MM.1S (cell line): ENCODE data around the gene FAF1.

Source experiments
- DNase-seq: peaks from one replicate; pipeline ENCODE4 v3.0.0-alpha.2; 2015
- H2AFZ ChIP-seq: fragments of 300-600 bp; sonication (generic); 2 replicates; pipeline ENCODE4 v1.6.0; 2016; ENCODE audit warnings: antibody characterized with exemption, low read length
- H3F3A ChIP-seq: fragments of 300-600 bp; sonication (generic); 2 replicates; pipeline ENCODE4 v1.6.1; 2016; ENCODE audit warnings: mild to moderate bottlenecking, antibody characterized with exemption, low read length, moderate library complexity, mixed read lengths; ENCODE audit not compliant: insufficient read depth
- H3K27ac ChIP-seq: fragments of 300-600 bp; sonication (generic); 2 replicates; pipeline ENCODE4 v1.5.1; 2016; ENCODE audit warnings: mild to moderate bottlenecking, low read length
- H3K27me3 ChIP-seq: fragments of 300-600 bp; sonication (generic); replicated peaks from 2 replicates; pipeline ENCODE4 v1.6.0; 2016; ENCODE audit warnings: low read length; ENCODE audit not compliant: insufficient read depth
- H3K36me3 ChIP-seq: fragments of 300-600 bp; sonication (generic); replicated peaks from 2 replicates; pipeline ENCODE4 v1.6.1; 2016; ENCODE audit warnings: mild to moderate bottlenecking, low read length, mixed read lengths; ENCODE audit not compliant: insufficient read depth
- H3K4me1 ChIP-seq: fragments of 300-600 bp; sonication (generic); 2 replicates; pipeline ENCODE4 v1.6.1; 2016; ENCODE audit warnings: low read length, mixed read lengths
- H3K4me2 ChIP-seq: fragments of 300-600 bp; sonication (generic); 2 replicates; pipeline ENCODE4 v1.6.0; 2016; ENCODE audit warnings: low read depth, low read length
- H3K4me3 ChIP-seq: fragments of 300-600 bp; sonication (generic); 2 replicates; pipeline ENCODE4 v1.5.1; 2016; ENCODE audit warnings: low read length, mixed read lengths
- H3K79me2 ChIP-seq: fragments of 300-600 bp; sonication (generic); 2 replicates; pipeline ENCODE4 v1.6.1; 2016; ENCODE audit warnings: mixed run types, low read length, mixed read lengths
- H3K9ac ChIP-seq: fragments of 300-600 bp; sonication (generic); 2 replicates; pipeline ENCODE4 v1.6.1; 2016; ENCODE audit warnings: low read length, mixed read lengths
- H3K9me2 ChIP-seq: fragments of 300-600 bp; sonication (generic); replicated peaks from 2 replicates; pipeline ENCODE4 v1.6.1; 2016; ENCODE audit warnings: mild to moderate bottlenecking, low read length, mixed read lengths; ENCODE audit not compliant: insufficient read depth
- H3K9me3 ChIP-seq: fragments of 300-600 bp; sonication (generic); replicated peaks from 2 replicates; pipeline ENCODE4 v1.6.1; 2016; ENCODE audit warnings: mild to moderate bottlenecking, low read length, mixed read lengths; ENCODE audit not compliant: insufficient read depth
- H4K20me1 ChIP-seq: fragments of 300-600 bp; sonication (generic); 2 replicates; pipeline ENCODE4 v1.6.1; 2016; ENCODE audit warnings: mild to moderate bottlenecking, low read length, moderate library complexity, mixed read lengths; ENCODE audit not compliant: insufficient read depth
- CTCF ChIP-seq: fragments of 300-600 bp; sonication (generic); IDR thresholded peaks from 2 replicates; pipeline ENCODE4 v1.5.1; 2016; ENCODE audit warnings: antibody characterized with exemption, low read length, mixed read lengths
- EZH2 ChIP-seq: fragments of 300-600 bp; sonication (generic); optimal IDR thresholded peaks from 2 replicates; pipeline ENCODE3; 2017; ENCODE audit warnings: low read depth, mild to moderate bottlenecking, antibody characterized with exemption, low read length, mixed read lengths
- EZH2phosphoT487 ChIP-seq: fragments of 300-600 bp; sonication (generic); IDR thresholded peaks from 2 replicates; pipeline ENCODE4 v1.6.1; 2018; ENCODE audit warnings: antibody characterized with exemption, low read length

FAF1 gene

GRCh38 chr1:50921029-50921428, 39.0 kb downstream of the FAF1 start:
- Histone ChIP-seq H3K36me3 (no peaks in the 10 kb centered on the region), H3K9ac (no peak overlapping the region), H3K27ac (no peak overlapping the region), H3K4me3 (no peak overlapping the region), H3K27me3 (no peaks in the 10 kb centered on the region), H3K4me2 (no peak overlapping the region), H3K9me2 (no peaks in the 10 kb centered on the region), H3K4me1 (no peaks in the 10 kb centered on the region), H4K20me1 (no peaks in the 10 kb centered on the region), H3F3A (no peaks in the 10 kb centered on the region), H3K9me3 (no peaks in the 10 kb centered on the region), H2AFZ (no peak overlapping the region), H3K79me2 (no peaks in the 10 kb centered on the region)
- no peak for DNase-seq
- TF ChIP-seq CTCF (no peak), EZH2 (no peak)

- H2AFZ ChIP-seq = no peak overlapping the region
- H4K20me1 ChIP-seq = no peaks in the 10 kb centered on the region
- TF ChIP-seq CTCF (no peak), EZH2phosphoT487 (no peak), EZH2 (no peak)
- no peaks in the 10 kb centered on the region for H3K9me2 ChIP-seq
- H3K36me3 ChIP-seq = no peaks in the 10 kb centered on the region
- no peak overlapping the region for H3K9ac ChIP-seq
- H3F3A ChIP-seq = no peaks in the 10 kb centered on the region
- no peaks in the 10 kb centered on the region for H3K79me2 ChIP-seq
- no peak overlapping the region for H3K4me3 ChIP-seq
- DNase-seq = no peak
- H3K9me3 ChIP-seq = no peaks in the 10 kb centered on the region
- H3K27me3 ChIP-seq = no peaks in the 10 kb centered on the region
- H3K4me2 ChIP-seq = no peak overlapping the region
- H3K4me1 ChIP-seq = no peaks in the 10 kb centered on the region
- no peak overlapping the region for H3K27ac ChIP-seq
Observed at GRCh38 chr1:50920409-50920808, 39.7 kb downstream of the FAF1 start.

GRCh38 chr1:50917138-50918137, 42.6 kb downstream of the FAF1 start:
- no peak overlapping the region for H3K4me2 ChIP-seq
- H3K79me2 ChIP-seq = no peaks in the 10 kb centered on the region
- no peaks in the 10 kb centered on the region for H3K9me3 ChIP-seq
- H4K20me1 ChIP-seq = no peaks in the 10 kb centered on the region
- no peaks in the 10 kb centered on the region for H3K36me3 ChIP-seq
- no peaks in the 10 kb centered on the region for H3F3A ChIP-seq
- DNase-seq = no peak
- no peaks in the 10 kb centered on the region for H3K9me2 ChIP-seq
- no peak overlapping the region for H3K9ac ChIP-seq
- no peak for TF ChIP-seq EZH2
- no peaks in the 10 kb centered on the region for H3K27me3 ChIP-seq
- no peak overlapping the region for H2AFZ ChIP-seq
- no peak overlapping the region for H3K4me3 ChIP-seq
- no peaks in the 10 kb centered on the region for H3K4me1 ChIP-seq
- no peak overlapping the region for H3K27ac ChIP-seq

GRCh38 chr1:50915621-50916020, 44.4 kb downstream of the FAF1 start:
- H3K9me3 ChIP-seq = no peaks in the 10 kb centered on the region
- H3K4me2 ChIP-seq = no peak overlapping the region
- no peak for DNase-seq
- no peak overlapping the region for H3K27ac ChIP-seq
- no peak overlapping the region for H2AFZ ChIP-seq
- H3K79me2 ChIP-seq = no peaks in the 10 kb centered on the region
- no peak overlapping the region for H3K4me3 ChIP-seq
- H4K20me1 ChIP-seq = no peaks in the 10 kb centered on the region
- TF ChIP-seq CTCF (no peak), EZH2phosphoT487 (no peak), EZH2 (no peak)
- H3K4me1 ChIP-seq = no peaks in the 10 kb centered on the region
- no peaks in the 10 kb centered on the region for H3K36me3 ChIP-seq
- no peak overlapping the region for H3K9ac ChIP-seq
- no peaks in the 10 kb centered on the region for H3K9me2 ChIP-seq
- no peaks in the 10 kb centered on the region for H3F3A ChIP-seq
- no peaks in the 10 kb centered on the region for H3K27me3 ChIP-seq
